ENCODE data around the gene FBRSL1. TPM values are rescaled to one million over a fixed set of nuclear protein-coding genes. Genes with fewer than 3 reads are reported as not detected.

The FBRSL1 gene
- total RNA-seq, 1 donor from 2014 or later: 211 TPM

DNA sequence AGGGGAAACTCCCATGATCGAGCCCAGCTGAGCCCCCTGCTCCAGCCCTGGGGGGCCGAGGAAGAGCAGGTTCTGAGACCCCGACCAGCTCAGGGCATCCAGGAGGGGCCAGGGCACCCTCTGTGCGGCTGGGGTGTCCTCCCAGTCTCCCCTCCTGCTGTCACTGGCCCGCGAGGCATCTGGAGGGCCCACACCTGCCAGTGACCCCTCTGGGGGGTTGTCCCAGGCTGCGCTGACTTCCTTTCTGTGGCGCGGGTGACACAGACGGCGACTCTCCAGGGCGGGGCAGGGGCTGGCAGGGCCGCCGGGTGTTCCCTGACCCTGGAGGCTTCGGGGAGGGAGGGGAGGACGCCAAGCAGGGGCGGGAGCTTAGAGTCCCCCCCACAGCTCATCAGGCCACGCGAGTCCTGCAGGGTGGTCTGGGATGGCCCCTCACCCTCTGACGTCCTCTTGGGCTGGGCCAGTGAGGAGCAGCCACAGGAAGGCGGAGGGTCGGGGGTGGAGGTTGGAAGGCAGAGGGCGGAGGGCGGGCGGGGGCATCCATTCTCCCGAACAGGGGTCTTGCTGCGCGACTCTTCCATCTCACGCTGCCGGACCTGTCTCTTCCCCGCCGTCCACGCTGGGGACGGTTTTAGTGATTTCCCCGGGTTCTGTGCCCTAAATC lies 38.6 kb upstream of the FBRSL1 start:
- Mint-ChIP-seq H3K4me1 (ENCODE audit: low read depth, unreplicated experiment) (peaks cover 31% of the 10 kb centered on the region), H3K4me3 (ENCODE audit: unreplicated experiment) (no peak overlapping the region), H3K9me3 (ENCODE audit: unreplicated experiment) (peaks cover 22% of the 10 kb centered on the region), H3K27me3 (ENCODE audit: unreplicated experiment) (peaks cover 14% of the 10 kb centered on the region), H3K36me3 (ENCODE audit: unreplicated experiment) (peaks cover 9% of the 10 kb centered on the region), H3K27ac (ENCODE audit: unreplicated experiment) (no peak overlapping the region)
- DNase-seq: no peak
- no peak for TF ChIP-seq CTCF (IDR thresholded peaks at IDR 0.05; ENCODE audit: partially characterized antibody, unreplicated experiment)

DNA sequence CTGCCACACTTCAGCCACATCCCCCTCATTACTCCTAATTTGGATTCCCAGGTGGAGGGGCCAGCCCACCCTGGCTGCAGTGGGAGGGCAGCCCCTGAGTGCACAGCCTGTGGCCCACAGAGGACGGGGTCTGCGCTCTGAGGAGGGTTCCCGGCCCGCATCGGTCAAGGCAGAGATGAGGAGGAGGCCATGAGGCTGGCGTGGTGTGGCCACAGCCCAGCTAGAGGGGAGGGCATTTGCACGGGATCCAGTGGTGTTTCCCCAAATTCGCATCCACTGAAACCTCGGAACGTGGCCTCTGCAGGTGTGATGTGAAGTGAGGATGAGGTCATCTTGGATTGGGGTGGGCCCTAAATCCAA lies 38.1 kb upstream of the FBRSL1 start:
- no peak for DNase-seq
- H3K4me3 Mint-ChIP-seq (ENCODE audit: unreplicated experiment): no peak overlapping the region
- peaks cover 33% of the 10 kb centered on the region for H3K4me1 Mint-ChIP-seq (ENCODE audit: low read depth, unreplicated experiment)
- peaks cover 9% of the 10 kb centered on the region for H3K36me3 Mint-ChIP-seq (ENCODE audit: unreplicated experiment)
- no peak for TF ChIP-seq CTCF (IDR thresholded peaks at IDR 0.05; ENCODE audit: partially characterized antibody, unreplicated experiment)
- peaks cover 22% of the 10 kb centered on the region for H3K9me3 Mint-ChIP-seq (ENCODE audit: unreplicated experiment)
- peaks cover 14% of the 10 kb centered on the region for H3K27me3 Mint-ChIP-seq (ENCODE audit: unreplicated experiment)
- no peak overlapping the region for H3K27ac Mint-ChIP-seq (ENCODE audit: unreplicated experiment)

GRCh38 chr12:132452596-132453350 lies 37.2 kb upstream of the FBRSL1 start:
- H3K27ac Mint-ChIP-seq (ENCODE audit: unreplicated experiment): peak overlapping the region; percentile 82
- H3K4me1 Mint-ChIP-seq (ENCODE audit: low read depth, unreplicated experiment): peaks cover 33% of the 10 kb centered on the region
- TF ChIP-seq CTCF (IDR thresholded peaks at IDR 0.05; ENCODE audit: partially characterized antibody, unreplicated experiment): no peak
- H3K36me3 Mint-ChIP-seq (ENCODE audit: unreplicated experiment): peaks cover 9% of the 10 kb centered on the region
- peaks cover 22% of the 10 kb centered on the region for H3K9me3 Mint-ChIP-seq (ENCODE audit: unreplicated experiment)
- no peak for DNase-seq
- peaks cover 14% of the 10 kb centered on the region for H3K27me3 Mint-ChIP-seq (ENCODE audit: unreplicated experiment)
- H3K4me3 Mint-ChIP-seq (ENCODE audit: unreplicated experiment): no peak overlapping the region

DNA sequence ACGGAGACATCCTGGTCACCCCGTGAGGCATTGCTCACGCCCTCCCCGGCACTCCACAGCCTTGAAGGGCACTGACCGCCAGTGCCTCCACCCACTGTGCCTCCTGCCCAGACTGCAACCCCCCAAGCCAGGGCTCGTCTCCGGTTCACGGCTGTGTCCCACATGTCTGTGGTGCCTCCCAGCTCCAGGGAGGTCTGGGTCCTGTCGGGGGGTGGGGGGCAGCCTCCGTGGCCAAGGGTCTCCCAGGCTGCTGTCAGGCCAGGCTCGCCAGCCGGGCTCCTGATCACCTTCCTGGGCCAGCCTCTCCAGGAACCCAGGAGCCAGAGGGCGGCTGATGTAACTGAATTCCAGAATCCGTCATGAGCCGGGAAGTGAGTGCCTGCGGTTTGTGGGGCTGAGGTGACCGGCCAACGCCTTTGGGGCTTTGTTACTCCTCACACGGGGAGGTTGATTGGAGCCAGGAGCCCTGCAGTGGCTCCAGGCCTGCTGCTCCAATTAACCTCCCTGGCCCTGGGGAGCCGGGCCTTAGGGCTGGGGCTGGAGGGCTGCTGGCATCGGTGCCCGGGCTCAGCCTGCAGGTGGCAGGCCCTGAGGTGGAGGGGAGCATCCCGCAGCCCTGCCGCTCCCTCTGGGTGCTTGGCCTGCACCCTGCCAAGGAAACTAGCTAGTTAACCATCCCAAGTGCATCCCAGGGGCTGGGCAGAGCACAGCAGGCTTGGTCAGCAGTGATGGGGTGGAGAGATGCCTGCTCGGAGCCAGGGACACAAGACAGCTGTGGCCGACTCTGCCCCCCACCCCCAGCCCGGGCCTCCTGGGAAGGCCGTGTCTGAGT lies 36.4 kb upstream of the FBRSL1 start:
- peaks cover 14% of the 10 kb centered on the region for H3K27me3 Mint-ChIP-seq (ENCODE audit: unreplicated experiment)
- H3K4me1 Mint-ChIP-seq (ENCODE audit: low read depth, unreplicated experiment): peaks cover 33% of the 10 kb centered on the region
- no peak overlapping the region for H3K4me3 Mint-ChIP-seq (ENCODE audit: unreplicated experiment)
- H3K27ac Mint-ChIP-seq (ENCODE audit: unreplicated experiment): no peak overlapping the region
- TF ChIP-seq CTCF (IDR thresholded peaks at IDR 0.05; ENCODE audit: partially characterized antibody, unreplicated experiment): no peak
- DNase-seq: no peak
- H3K36me3 Mint-ChIP-seq (ENCODE audit: unreplicated experiment): peaks cover 9% of the 10 kb centered on the region
- peaks cover 22% of the 10 kb centered on the region for H3K9me3 Mint-ChIP-seq (ENCODE audit: unreplicated experiment)

Data from glutamatergic neuron (in vitro differentiated cells).